Suprapubic skin (tissue), 4 donors: ENCODE data around the gene ATAD3C. TPM values are rescaled to one million over a fixed set of nuclear protein-coding genes. Genes with fewer than 3 reads are reported as not detected.

Source experiments
- DNase-seq, 2 donors: peaks; one replicate each; pipeline ENCODE4 v3.0.0-alpha.2; 2019; ENCODE audit warnings: low spot score in 2 of 2
- H3K27ac ChIP-seq: fragments of 200-600 bp; sonication (generic); one replicate; pipeline ENCODE4 v1.5.1; 2019
- H3K27me3 ChIP-seq: fragments of 200-600 bp; sonication (generic); one replicate; pipeline ENCODE4 v1.5.1; 2019
- H3K36me3 ChIP-seq: fragments of 200-600 bp; sonication (generic); one replicate; pipeline ENCODE4 v1.5.1; 2019
- H3K4me1 ChIP-seq: fragments of 200-600 bp; sonication (generic); one replicate; pipeline ENCODE4 v1.5.1; 2019
- H3K4me3 ChIP-seq: fragments of 200-600 bp; sonication (generic); one replicate; pipeline ENCODE4 v1.5.1; 2019; ENCODE audit warnings: mild to moderate bottlenecking
- H3K9me3 ChIP-seq: fragments of 200-600 bp; sonication (generic); one replicate; pipeline ENCODE4 v1.5.1; 2019
- CTCF ChIP-seq, 2 donors: fragments of 200-600 bp in 1 of 2; fragments of 450-650 bp in 1 of 2; sonication (generic) in 1 of 2; IDR thresholded peaks; one replicate each; pipeline ENCODE4 v1.5.1; 2016 to 2019; ENCODE audit warnings: antibody characterized with exemption in 2 of 2, mild to moderate bottlenecking in 1 of 2, moderate library complexity in 1 of 2
- EP300 ChIP-seq: sonication (generic); formaldehyde crosslinking; IDR thresholded peaks from one replicate; pipeline ENCODE4 v1.6.1; 2017; ENCODE audit warnings: antibody characterized with exemption
- POLR2A ChIP-seq, 2 donors: fragments of 450-650 bp; IDR thresholded peaks; one replicate each; pipeline ENCODE4 v1.6.1; 2017; ENCODE audit warnings: antibody characterized with exemption in 2 of 2, mild to moderate bottlenecking in 2 of 2, moderate library complexity in 2 of 2
- POLR2AphosphoS5 ChIP-seq, 3 donors: sonication (generic); formaldehyde crosslinking; IDR thresholded peaks; one replicate each; pipeline ENCODE4 v1.6.1; 2017; ENCODE audit warnings: antibody characterized with exemption in 3 of 3
- WGBS: methylation state at CpG from one replicate; pipeline ENCODE4 v1.1.5; 2018; 5-methylcytosine and 5-hydroxymethylcytosine counted together
- total RNA-seq, 4 donors: library from RNA; depleted of rRNA; stranded (reverse); fragments of >200 nt; gene quantifications; one replicate each; pipeline ENCODE4 v1.1.0, GENCODE V29; 2016

Gene ATAD3C, protein sequence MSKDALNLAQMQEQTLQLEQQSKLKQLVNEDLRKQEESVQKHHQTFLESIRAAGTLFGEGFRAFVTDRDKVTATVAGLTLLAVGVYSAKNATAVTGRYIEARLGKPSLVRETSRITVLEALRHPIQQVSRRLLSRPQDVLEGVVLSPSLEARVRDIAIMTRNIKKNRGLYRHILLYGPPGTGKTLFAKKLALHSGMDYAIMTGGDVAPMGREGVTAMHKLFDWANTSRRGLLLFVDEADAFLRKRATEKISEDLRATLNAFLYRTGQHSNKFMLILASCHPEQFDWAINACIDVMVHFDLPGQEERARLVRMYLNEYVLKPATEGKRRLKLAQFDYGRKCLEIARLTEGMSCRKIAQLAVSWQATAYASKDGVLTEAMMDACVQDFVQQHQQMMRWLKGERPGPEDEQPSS
- total RNA-seq, result 1 to 10 TPM in 2 of 4 donors, under 1 TPM in 2; 0.32 to 4.2 (median 1.2) TPM

DNA sequence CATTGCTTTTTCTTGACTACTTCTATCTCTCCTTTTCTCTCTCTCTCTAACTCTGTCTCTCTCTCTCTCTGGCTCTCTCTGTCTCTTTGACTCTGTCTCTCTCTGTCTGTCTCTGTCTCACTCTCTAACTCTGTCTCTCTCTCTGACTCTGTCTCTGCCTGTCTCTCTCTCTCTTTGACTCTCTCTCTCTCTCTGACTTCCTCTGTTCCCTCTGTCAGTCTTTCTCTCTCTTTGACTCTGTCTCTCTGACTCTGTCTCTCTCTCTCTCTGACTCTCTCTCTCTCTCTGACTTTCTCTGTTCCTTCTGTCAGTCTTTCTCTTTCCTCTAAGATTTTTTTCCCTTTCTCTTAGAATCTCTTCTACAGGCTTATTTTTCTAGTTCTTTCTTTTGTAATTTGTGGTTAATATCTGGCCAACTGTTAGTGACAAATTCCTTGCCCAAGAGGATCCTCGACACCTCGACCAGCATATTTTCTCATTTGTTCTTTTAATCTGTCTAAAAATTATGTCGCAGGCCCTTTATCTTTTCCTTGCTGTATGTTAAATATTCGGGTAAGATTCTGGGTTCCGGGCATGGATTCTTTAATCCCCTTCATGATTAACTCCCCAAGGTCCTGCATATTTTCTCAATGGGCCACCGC, at the start of gene ATAD3C:
Gene ATAD3C (plus strand): TSS at position 591 of the 641 bp plus-strand sequence. CDS start 995 bp downstream, outside the sequence.
- Histone ChIP-seq H3K9me3 (no peaks in the 10 kb centered on the region), H3K27me3 (no peaks in the 10 kb centered on the region), H3K4me1 (no peaks in the 10 kb centered on the region), H3K4me3 (no peak within 1 kb of the TSS), H3K27ac (no peak within 1 kb of the TSS), H3K36me3 (no peaks in the 10 kb centered on the region)
- no peak for DNase-seq
- 85% methylated on average over 6 of the region's 6 CpGs for WGBS
- TF ChIP-seq EP300 (no peak), CTCF (IDR thresholded peaks at IDR 0.05) (no peak), POLR2A (IDR thresholded peaks at IDR 0.05) (no peak), POLR2AphosphoS5 (IDR thresholded peaks at IDR 0.05) (no peak)

GRCh38 chr1:1399872-1400575, 49.5 kb upstream of the ATAD3C start:
- Histone ChIP-seq H3K36me3 (peaks cover 69% of the 10 kb centered on the region), H3K27ac (peak overlapping the region; percentile 83), H3K4me1 (peaks cover 43% of the 10 kb centered on the region), H3K27me3 (no peaks in the 10 kb centered on the region), H3K4me3 (peak overlapping the region; percentile 57), H3K9me3 (no peaks in the 10 kb centered on the region)
- WGBS, result 12% methylated on average over 16 of the region's 34 CpGs
- DNase-seq, result no peak
- TF ChIP-seq CTCF (IDR thresholded peaks at IDR 0.05) (no peak), EP300 (no peak), POLR2AphosphoS5 (IDR thresholded peaks at IDR 0.05) (peak in 1 of 3 donors; percentile 10), POLR2A (IDR thresholded peaks at IDR 0.05) (no peak)

- Histone ChIP-seq H3K27ac (no peak overlapping the region), H3K36me3 (peaks cover 65% of the 10 kb centered on the region), H3K9me3 (no peaks in the 10 kb centered on the region), H3K4me3 (peak overlapping the region; percentile 57), H3K4me1 (peaks cover 47% of the 10 kb centered on the region), H3K27me3 (no peaks in the 10 kb centered on the region)
- no peak for DNase-seq
- 85% methylated on average over 20 of the region's 22 CpGs for WGBS
- TF ChIP-seq POLR2A (IDR thresholded peaks at IDR 0.05), result no peak
These were observed 48.7 kb upstream of the ATAD3C start for GRCh38 chr1:1400576-1401456.

DNA sequence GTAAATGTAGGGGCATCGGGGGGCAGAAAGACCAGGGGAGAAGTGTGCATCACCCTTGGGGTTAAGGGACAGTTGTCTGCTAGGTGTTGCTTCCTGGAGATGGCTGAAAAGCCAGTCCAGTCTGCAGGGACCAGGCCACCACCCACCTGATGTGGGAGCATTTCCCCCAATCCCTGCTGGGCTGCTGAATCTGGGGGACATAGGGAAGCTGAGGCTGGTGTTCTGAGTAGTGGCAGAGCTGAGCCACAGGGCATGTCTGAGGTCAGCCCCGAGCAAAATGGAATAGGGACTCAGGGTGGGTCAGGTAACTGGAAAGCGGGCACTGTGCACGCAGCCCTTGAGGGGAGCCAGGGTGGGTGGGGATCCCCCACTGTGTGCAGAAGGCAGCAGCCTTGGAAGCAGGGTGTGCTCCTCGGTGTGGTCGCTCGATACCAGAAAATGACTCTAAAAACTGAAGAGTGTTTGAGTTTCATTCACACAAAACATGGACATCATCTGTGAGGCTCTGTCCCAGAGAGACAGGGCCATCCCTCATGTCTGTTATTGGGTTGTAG, 48.0 kb upstream of the ATAD3C start:
- no peak for TF ChIP-seq POLR2AphosphoS5 (IDR thresholded peaks at IDR 0.05)
- no peak for TF ChIP-seq CTCF (IDR thresholded peaks at IDR 0.05)
- TF ChIP-seq EP300, result no peak
- H3K4me1 ChIP-seq, result peaks cover 54% of the 10 kb centered on the region
- no peak overlapping the region for H3K27ac ChIP-seq
- no peak overlapping the region for H3K4me3 ChIP-seq
- H3K27me3 ChIP-seq, result no peaks in the 10 kb centered on the region
- no peaks in the 10 kb centered on the region for H3K9me3 ChIP-seq
- H3K36me3 ChIP-seq, result peaks cover 63% of the 10 kb centered on the region
- no peak for DNase-seq
- WGBS, result 80% methylated on average over 7 of the region's 7 CpGs
